HCT116 (cell line): ENCODE measurements around the gene RNF214.

Source experiments
- CTCF ChIP-seq, 3 experiments: fragments of 200-600 bp in 1 of 3; sonication (generic) in 1 of 3; IDR thresholded peaks in 2 of 3; conservative IDR thresholded peaks in 1 of 3; 2 replicates each; pipeline ENCODE4 v1.5.1; 2012 to 2017; ENCODE audit warnings: low read depth in 2 of 3, low read length in 2 of 3, antibody characterized with exemption in 1 of 3, borderline replicate concordance in 1 of 3, control low read depth in 1 of 3, mild to moderate bottlenecking in 1 of 3, mixed read lengths in 1 of 3, mixed run types in 1 of 3, moderate library complexity in 1 of 3; ENCODE audit not compliant: insufficient read depth in 1 of 3
- EZH2 ChIP-seq: fragments of 200-600 bp; sonication (generic); IDR thresholded peaks from 2 replicates; pipeline ENCODE4 v1.6.1; 2017; ENCODE audit warnings: antibody characterized with exemption, mixed run types
- EZH2phosphoT487 ChIP-seq: fragments of 200-600 bp; IDR thresholded peaks from 2 replicates; pipeline ENCODE4 v1.6.1; 2018; ENCODE audit warnings: antibody characterized with exemption, borderline replicate concordance
- SP1 ChIP-seq: IDR thresholded peaks from 2 replicates; pipeline ENCODE4 v1.6.1; 2012; ENCODE audit warnings: low read depth

- TF ChIP-seq SP1 (no peak), EZH2 (no peak), CTCF (IDR thresholded peaks at IDR 0.05 in 2 of 3, conservative IDR thresholded peaks at IDR 0.05 in 1 of 3; ENCODE audit: borderline replicate concordance in 1 of 3, insufficient read depth in 1 of 3, low read depth in 2 of 3, low read length in 2 of 3) (peak; percentile 24 to 75 (median 74); a peak in 4 of 6 replicates), EZH2phosphoT487 (no peak)
Observed at GRCh38 chr11:117197516-117198456, 34.7 kb upstream of the RNF214 start.
